HUES64 (cell line): ENCODE results near the gene SOAT1.

ENCODE experiments used
- H3K27ac ChIP-seq: 2 replicates; pipeline ENCODE4 v1.7.0; 2013; ENCODE audit warnings: low read depth, low read length, inconsistent platforms
- H3K27me3 ChIP-seq: 2 replicates; pipeline ENCODE4 v1.6.1; 2013; ENCODE audit warnings: mild to moderate bottlenecking, low read length; ENCODE audit not compliant: insufficient read depth
- H3K36me3 ChIP-seq: 2 replicates; pipeline ENCODE4 v1.6.1; 2013; ENCODE audit warnings: mild to moderate bottlenecking, low read length; ENCODE audit not compliant: insufficient read depth
- H3K4me1 ChIP-seq: 2 replicates; pipeline ENCODE4 v1.6.1; 2013; ENCODE audit warnings: mild to moderate bottlenecking, low read length, moderate library complexity; ENCODE audit not compliant: insufficient read depth
- H3K4me3 ChIP-seq: 2 replicates; pipeline ENCODE4 v1.5.1; 2013; ENCODE audit warnings: mild to moderate bottlenecking, low read length, moderate library complexity
- H3K9ac ChIP-seq: 2 replicates; pipeline ENCODE4 v1.6.1; 2013; ENCODE audit warnings: mild to moderate bottlenecking, low read depth, low read length
- H3K9me3 ChIP-seq: 2 replicates; pipeline ENCODE4 v1.6.1; 2013; ENCODE audit warnings: low read depth, low read length; ENCODE audit not compliant: insufficient read depth
- WGBS: fragments of 150-250, 120-280 bp; methylation state at CpG from one replicate; pipeline ENCODE4 v1.1.7; 2013; ENCODE audit warnings: missing lambda C conversion rate; 5-methylcytosine and 5-hydroxymethylcytosine counted together

Gene SOAT1

GRCh38 chr1:179305450-179305849, 11.9 kb downstream of the SOAT1 start:
- H3K27ac ChIP-seq: no peak overlapping the region
- 100% methylated on average over 1 of the region's 1 CpG for WGBS
- no peaks in the 10 kb centered on the region for H3K9me3 ChIP-seq
- H3K4me1 ChIP-seq: no peaks in the 10 kb centered on the region
- peaks cover 13% of the 10 kb centered on the region; the same call in 1 of the 2 replicates for H3K27me3 ChIP-seq
- H3K4me3 ChIP-seq: no peak overlapping the region
- H3K36me3 ChIP-seq: 0 out of 2 replicates have a peak, but pooled peaks cover 4% of the 10 kb centered on the region
- H3K9ac ChIP-seq: no peak overlapping the region

- no peaks in the 10 kb centered on the region for H3K9me3 ChIP-seq
- no peak overlapping the region for H3K9ac ChIP-seq
- H3K4me1 ChIP-seq: no peaks in the 10 kb centered on the region
- no peak overlapping the region for H3K4me3 ChIP-seq
- no peaks in the 10 kb centered on the region for H3K27me3 ChIP-seq
- WGBS: 100% methylated on average over 2 of the region's 3 CpGs
- no peak overlapping the region for H3K27ac ChIP-seq
- H3K36me3 ChIP-seq: 0 out of 2 replicates have a peak, but pooled peaks cover 4% of the 10 kb centered on the region
Observed at GRCh38 chr1:179310291-179310690, 16.7 kb downstream of the SOAT1 start.

GRCh38 chr1:179310721-179311120, 17.1 kb downstream of the SOAT1 start:
- Histone ChIP-seq H3K4me3 (no peak overlapping the region), H3K9ac (no peak overlapping the region), H3K4me1 (no peaks in the 10 kb centered on the region), H3K36me3 (0 out of 2 replicates have a peak, but pooled peaks cover 4% of the 10 kb centered on the region), H3K27me3 (no peaks in the 10 kb centered on the region), H3K27ac (no peak overlapping the region), H3K9me3 (no peaks in the 10 kb centered on the region)
- WGBS: 93% methylated on average over 3 of the region's 3 CpGs

- Histone ChIP-seq H3K4me1 (no peaks in the 10 kb centered on the region), H3K27ac (no peak overlapping the region), H3K27me3 (no peaks in the 10 kb centered on the region), H3K4me3 (no peak overlapping the region), H3K9ac (no peak overlapping the region), H3K9me3 (no peaks in the 10 kb centered on the region), H3K36me3 (0 out of 2 replicates have a peak, but pooled peaks cover 4% of the 10 kb centered on the region)
- 96% methylated on average over 4 of the region's 5 CpGs for WGBS
Observed at GRCh38 chr1:179311149-179311700, 17.6 kb downstream of the SOAT1 start.

GRCh38 chr1:179313004-179313403, 19.4 kb downstream of the SOAT1 start:
- H3K4me3 ChIP-seq: no peak overlapping the region
- H3K9ac ChIP-seq: no peak overlapping the region
- H3K27ac ChIP-seq: no peak overlapping the region
- H3K4me1 ChIP-seq: no peaks in the 10 kb centered on the region
- 94% methylated on average over 6 of the region's 6 CpGs for WGBS
- H3K27me3 ChIP-seq: no peaks in the 10 kb centered on the region
- no peaks in the 10 kb centered on the region for H3K9me3 ChIP-seq
- H3K36me3 ChIP-seq: no peaks in the 10 kb centered on the region

GRCh38 chr1:179314928-179315327, 21.3 kb downstream of the SOAT1 start:
- H3K4me3 ChIP-seq: no peak overlapping the region
- peaks cover 8% of the 10 kb centered on the region for H3K4me1 ChIP-seq
- H3K27me3 ChIP-seq: no peaks in the 10 kb centered on the region
- 98% methylated on average over 3 of the region's 3 CpGs for WGBS
- no peaks in the 10 kb centered on the region for H3K36me3 ChIP-seq
- H3K9me3 ChIP-seq: no peaks in the 10 kb centered on the region
- no peak overlapping the region for H3K9ac ChIP-seq
- H3K27ac ChIP-seq: no peak overlapping the region

GRCh38 chr1:179318491-179318890, 24.9 kb downstream of the SOAT1 start:
- 83% methylated on average over 3 of the region's 5 CpGs for WGBS
- H3K9ac ChIP-seq: no peak overlapping the region
- H3K27me3 ChIP-seq: no peaks in the 10 kb centered on the region
- peaks cover 8% of the 10 kb centered on the region for H3K4me1 ChIP-seq
- H3K9me3 ChIP-seq: no peaks in the 10 kb centered on the region
- H3K36me3 ChIP-seq: no peaks in the 10 kb centered on the region
- H3K27ac ChIP-seq: no peak overlapping the region
- H3K4me3 ChIP-seq: no peak overlapping the region

GRCh38 chr1:179321533-179322216, 28.1 kb downstream of the SOAT1 start:
- 90% methylated on average over 5 of the region's 5 CpGs for WGBS
- Histone ChIP-seq H3K27me3 (no peaks in the 10 kb centered on the region), H3K9ac (no peak overlapping the region), H3K4me3 (no peak overlapping the region), H3K9me3 (no peaks in the 10 kb centered on the region), H3K27ac (no peak overlapping the region), H3K36me3 (no peaks in the 10 kb centered on the region; the same call in 1 of the 2 replicates), H3K4me1 (peaks cover 8% of the 10 kb centered on the region)

- Histone ChIP-seq H3K27ac (no peak overlapping the region), H3K9ac (no peak overlapping the region), H3K4me3 (no peak overlapping the region), H3K9me3 (no peaks in the 10 kb centered on the region), H3K36me3 (no peaks in the 10 kb centered on the region; the same call in 1 of the 2 replicates), H3K4me1 (peaks cover 8% of the 10 kb centered on the region), H3K27me3 (no peaks in the 10 kb centered on the region)
- WGBS: 100% methylated on average over 2 of the region's 3 CpGs
Observed at GRCh38 chr1:179322557-179322956, 29.0 kb downstream of the SOAT1 start.

- no peaks in the 10 kb centered on the region for H3K9me3 ChIP-seq
- H3K36me3 ChIP-seq: no peaks in the 10 kb centered on the region; the same call in 1 of the 2 replicates
- no peak overlapping the region for H3K27ac ChIP-seq
- H3K4me1 ChIP-seq: peaks cover 6% of the 10 kb centered on the region
- no peak overlapping the region for H3K4me3 ChIP-seq
- WGBS: 96% methylated on average over 4 of the region's 4 CpGs
- no peaks in the 10 kb centered on the region for H3K27me3 ChIP-seq
- no peak overlapping the region for H3K9ac ChIP-seq
Observed at GRCh38 chr1:179323436-179323835, 29.8 kb downstream of the SOAT1 start.

- H3K27ac ChIP-seq: no peak overlapping the region
- H3K9me3 ChIP-seq: no peaks in the 10 kb centered on the region
- 99% methylated on average over 2 of the region's 2 CpGs for WGBS
- no peaks in the 10 kb centered on the region for H3K4me1 ChIP-seq
- no peak overlapping the region for H3K4me3 ChIP-seq
- H3K36me3 ChIP-seq: no peaks in the 10 kb centered on the region; the same call in 1 of the 2 replicates
- H3K27me3 ChIP-seq: no peaks in the 10 kb centered on the region
- H3K9ac ChIP-seq: no peak overlapping the region
Observed at GRCh38 chr1:179325836-179326235, 32.2 kb downstream of the SOAT1 start.
